GM19025 (cell line): ENCODE measurements around the gene LRRC56.

Experiments used
- ATAC-seq: cut with Tn5 transposase; IDR thresholded peaks from one replicate; pipeline ENCODE4 v1.9.1; 2021; ENCODE audit warnings: mild to moderate bottlenecking, low read depth, moderate library complexity; ENCODE audit not compliant: unreplicated experiment

Gene LRRC56

DNA sequence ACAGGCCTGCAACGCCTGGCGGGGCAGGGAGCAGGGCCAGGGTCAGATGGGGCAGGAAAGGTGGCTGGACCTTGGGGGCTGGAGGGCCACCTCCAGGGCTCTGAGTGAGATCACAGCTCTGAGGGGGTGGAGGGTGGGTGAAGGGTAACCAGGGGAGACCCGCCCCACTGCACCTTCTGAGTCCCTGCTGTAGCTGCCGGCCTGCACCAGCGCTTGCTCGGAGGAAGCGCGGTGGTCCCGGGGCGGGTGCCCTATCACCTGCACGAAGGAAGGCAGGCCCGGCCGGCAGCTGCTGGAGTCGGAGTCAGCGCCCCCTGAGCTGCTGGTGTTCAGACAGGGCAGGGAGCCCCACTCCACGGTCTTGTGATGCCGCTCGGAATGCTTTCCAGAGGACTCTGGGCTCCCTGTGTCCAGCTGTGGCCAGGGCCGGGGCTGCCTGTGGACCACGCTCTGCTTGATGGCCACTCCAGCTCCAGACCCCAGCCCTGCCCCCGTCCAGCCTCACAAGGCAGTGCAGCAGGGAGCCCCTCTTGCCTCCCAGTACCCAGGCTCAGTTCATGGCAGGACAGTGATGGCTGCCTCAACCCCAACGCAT, 19.4 kb downstream of the LRRC56 start:
- ATAC-seq: no peak

DNA sequence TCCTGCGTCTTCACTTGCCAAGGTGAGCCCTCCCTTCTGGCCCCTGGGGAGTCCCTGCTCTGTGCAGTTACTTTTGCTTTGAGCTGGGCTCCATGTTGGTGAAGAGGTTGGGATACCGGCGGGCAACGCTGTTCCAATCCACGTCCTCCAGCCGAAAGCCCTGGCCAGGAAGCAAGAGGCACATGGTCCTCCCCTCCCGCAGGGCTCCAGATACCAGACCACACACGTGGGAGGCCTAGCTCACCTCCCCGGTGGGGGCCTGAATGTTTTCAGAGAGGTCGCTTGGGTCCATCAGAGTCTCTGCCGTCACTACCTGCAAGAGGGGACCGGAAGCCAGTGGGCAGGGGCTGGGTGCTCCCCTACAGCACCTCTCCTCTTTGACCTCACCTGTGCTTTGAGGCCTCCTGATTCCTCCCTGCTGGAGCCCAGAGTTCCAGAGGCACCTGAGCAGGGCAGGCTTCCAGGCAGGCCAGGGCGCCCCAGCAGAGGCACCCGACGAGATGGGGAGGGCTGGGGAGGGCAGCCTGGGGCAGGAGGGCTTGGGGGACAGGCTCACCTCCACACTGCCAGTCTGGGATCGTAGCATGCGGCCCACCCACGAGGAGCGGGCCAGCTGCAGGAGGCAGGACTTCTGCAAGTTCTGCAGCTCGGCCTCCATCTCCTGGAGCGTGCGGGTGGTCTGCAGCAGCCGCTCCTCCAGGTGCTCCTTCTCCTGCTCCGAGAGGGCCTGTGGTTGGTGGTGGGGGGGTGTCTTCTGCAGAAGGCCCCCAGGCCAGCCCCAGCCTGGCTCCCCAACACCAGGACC, 20.2 kb downstream of the LRRC56 start:
- ATAC-seq: no peak

DNA sequence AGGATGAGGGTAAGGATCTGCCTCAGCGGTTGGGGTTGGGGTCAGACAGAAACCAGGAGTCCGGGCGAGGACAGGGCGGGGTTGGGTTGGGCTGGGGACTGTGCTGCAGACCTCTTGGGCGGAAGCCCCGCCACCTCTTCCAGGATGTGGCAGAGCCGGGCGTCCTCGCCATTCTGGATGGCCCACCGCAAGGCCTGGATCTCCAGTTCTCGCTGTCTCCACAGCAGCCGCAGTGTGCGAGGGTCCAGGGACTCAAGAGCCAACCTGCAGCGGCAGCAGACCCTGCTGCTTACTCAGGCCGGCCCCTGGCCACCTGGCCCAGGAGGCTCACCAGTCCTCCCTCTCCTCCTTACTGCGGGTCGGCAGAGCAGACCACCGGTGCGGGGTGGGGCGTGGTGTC, 21.2 kb downstream of the LRRC56 start:
- no peak for ATAC-seq

DNA sequence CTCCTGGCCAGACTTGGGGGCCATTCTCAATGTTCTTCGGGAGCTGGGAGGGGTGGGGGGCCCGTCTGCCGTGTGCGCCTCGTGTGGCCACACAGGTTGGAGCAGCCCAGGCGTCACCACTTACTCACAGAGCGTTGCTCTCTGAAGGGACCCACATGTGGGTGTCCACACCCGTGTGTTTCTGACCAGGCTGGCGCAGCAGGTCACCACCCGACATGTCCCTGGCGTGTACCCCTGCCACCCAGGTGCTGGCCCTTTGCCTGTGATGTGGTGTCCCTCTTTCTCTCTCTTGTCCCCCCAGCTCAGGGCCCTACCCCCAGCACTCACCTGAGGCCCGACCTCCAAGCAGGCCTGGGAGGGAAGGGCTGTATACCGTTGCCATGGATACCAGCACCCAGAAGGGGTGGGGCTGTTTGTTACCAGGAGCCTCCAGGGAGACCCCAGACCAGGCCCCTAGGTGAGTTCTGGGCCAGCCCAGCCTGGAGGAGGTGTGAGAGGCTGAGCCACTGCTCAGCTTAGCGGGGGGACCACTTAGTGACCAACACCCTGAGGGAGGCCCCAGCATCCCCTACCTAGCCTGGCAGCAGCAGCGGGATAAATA, 21.8 kb downstream of the LRRC56 start:
- no peak for ATAC-seq

DNA sequence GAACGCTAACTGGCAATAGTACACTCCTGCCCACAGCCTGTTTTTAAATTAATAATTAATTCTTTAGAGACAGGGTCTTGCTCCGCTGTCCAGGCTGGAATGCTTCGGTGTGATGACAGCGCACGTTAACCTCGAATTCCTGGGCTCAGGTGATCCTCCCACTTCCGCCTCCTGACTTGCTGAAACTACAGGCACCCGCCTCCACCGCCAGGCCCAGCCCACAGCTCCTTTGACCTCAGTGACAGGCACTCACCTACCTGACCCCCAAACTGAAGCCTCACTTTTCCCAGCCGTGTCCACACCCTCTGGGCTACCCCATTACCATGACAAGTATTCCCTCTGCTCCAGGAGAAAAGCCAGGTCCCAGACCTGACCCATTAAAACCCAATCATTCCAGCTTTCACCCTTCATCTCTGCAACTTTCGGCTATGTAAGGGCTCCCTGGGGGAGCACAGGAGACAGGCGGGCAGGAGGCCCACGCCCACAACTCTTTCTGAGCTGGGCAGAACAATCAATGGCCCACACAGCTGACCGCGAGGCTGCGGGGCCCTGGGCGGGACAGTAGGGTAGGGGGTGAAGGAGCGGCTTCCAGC, 22.5 kb downstream of the LRRC56 start:
- no peak for ATAC-seq

DNA sequence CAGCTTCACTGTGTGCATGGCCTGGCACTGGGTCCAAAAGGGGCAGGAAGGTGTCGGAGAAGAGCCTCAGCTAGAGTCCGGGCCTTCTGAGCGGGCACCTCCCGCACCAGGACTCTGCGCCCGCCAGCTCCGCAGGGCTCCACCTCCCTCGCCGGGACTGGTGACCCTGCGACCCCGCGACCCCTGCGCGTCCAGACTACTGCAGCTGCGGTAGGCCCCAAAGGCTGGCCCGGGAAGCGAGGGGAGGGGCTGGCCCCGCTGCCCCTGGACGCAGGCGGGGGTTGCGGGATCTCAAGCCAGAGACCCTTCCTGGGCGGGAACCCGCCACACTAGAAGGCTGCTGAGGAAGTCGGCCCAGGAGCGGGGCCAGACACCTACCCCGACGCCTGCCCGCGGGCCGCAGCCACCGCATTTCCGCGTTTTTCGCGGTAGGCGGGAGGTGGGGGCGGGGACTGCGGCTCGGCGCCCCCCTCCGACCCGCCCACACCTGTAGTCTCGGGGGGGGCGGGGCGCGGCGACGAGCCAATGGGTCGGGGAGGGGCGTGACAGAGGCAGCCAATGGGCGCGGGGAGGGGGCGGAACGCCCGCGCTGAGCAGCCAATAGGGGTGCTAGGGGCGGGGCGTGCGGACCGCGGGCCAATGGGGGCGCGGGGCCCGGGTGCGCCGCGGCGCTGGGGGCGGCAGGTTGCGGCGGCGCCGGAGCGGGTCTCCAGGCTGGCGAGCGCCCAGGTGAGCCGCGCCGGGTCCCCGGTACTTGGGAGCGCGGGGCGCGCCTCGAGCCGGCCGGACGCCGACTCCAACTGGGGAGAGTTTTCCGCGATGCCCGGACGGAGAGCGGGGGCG, 23.2 kb downstream of the LRRC56 start, which contains the start of the genes LMNTD2 and RASSF7:
Gene LMNTD2, minus strand, starts transcription at position 434 of the 843 bp plus-strand sequence. Its CDS starts 22 bp downstream, at position 412.
Gene RASSF7, plus strand, starts transcription at position 666 of the 843 bp plus-strand sequence. CDS start 799 bp downstream, outside the sequence.
- peak; percentile 75 for ATAC-seq

DNA sequence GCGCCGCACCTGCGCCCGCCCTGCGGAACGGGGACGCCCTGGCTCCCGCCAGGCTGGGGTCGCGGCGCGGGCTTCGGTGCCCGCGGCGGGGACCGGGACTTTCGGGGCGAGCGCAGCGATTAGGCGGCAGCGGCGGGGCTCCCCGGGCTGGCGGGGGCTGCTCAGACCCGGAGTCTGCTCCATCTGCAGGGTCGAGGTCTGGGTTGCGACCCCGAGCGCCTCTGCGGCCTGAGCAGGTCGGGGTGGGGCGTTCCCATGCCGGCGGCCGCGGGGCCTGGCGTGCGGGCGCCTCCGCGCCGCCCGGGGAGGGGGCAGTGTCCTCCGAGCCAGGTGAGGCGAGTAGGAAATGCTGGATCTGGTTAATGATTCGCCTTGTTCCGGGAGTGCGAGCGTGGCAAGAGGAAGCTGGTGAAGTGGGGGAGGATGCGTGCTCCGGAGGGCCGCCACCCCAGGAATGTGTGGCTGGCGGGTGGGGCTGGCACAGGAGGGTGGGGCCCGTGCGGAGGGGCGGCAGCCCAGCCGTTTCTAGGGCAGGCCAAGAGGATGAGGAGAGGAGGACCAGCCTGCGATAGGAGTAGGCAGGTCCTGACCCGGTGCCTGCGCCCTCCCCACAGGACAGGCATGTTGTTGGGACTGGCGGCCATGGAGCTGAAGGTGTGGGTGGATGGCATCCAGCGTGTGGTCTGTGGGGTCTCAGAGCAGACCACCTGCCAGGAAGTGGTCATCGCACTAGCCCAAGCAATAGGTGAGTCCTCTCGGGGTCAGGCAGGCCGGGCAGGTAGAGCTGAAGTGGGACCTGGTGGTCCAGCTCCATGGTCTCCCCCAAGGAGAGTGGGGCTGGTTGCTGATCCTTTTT, 24.0 kb downstream of the LRRC56 start:
- peak; percentile 27 for ATAC-seq

DNA sequence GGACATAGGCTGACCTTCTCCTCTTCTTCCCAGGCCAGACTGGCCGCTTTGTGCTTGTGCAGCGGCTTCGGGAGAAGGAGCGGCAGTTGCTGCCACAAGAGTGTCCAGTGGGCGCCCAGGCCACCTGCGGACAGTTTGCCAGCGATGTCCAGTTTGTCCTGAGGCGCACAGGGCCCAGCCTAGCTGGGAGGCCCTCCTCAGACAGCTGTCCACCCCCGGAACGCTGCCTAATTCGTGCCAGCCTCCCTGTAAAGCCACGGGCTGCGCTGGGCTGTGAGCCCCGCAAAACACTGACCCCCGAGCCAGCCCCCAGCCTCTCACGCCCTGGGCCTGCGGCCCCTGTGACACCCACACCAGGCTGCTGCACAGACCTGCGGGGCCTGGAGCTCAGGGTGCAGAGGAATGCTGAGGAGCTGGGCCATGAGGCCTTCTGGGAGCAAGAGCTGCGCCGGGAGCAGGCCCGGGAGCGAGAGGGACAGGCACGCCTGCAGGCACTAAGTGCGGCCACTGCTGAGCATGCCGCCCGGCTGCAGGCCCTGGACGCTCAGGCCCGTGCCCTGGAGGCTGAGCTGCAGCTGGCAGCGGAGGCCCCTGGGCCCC, 24.8 kb downstream of the LRRC56 start:
- ATAC-seq: no peak

DNA sequence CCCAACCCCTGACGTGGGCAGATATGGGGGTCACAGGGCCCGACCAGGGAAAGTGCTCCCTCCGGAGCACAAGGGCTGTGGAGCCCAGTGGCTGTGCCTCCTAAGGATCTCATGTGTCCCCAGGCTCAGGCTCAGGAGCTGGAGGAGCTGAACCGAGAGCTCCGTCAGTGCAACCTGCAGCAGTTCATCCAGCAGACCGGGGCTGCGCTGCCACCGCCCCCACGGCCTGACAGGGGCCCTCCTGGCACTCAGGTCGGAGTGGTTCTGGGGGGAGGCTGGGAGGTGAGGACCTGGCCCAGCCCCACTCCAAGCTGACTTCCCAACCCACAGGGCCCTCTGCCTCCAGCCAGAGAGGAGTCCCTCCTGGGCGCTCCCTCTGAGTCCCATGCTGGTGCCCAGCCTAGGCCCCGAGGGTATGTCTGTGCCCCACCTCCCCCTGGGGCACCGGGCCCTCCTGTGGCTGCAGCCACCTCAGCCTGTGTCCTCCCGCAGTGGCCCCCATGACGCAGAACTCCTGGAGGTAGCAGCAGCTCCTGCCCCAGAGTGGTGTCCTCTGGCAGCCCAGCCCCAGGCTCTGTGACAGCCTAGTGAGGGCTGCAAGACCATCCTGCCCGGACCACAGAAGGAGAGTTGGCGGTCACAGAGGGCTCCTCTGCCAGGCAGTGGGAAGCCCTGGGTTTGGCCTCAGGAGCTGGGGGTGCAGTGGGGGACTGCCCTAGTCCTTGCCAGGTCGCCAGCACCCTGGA, 25.9 kb downstream of the LRRC56 start:
- no peak for ATAC-seq

DNA sequence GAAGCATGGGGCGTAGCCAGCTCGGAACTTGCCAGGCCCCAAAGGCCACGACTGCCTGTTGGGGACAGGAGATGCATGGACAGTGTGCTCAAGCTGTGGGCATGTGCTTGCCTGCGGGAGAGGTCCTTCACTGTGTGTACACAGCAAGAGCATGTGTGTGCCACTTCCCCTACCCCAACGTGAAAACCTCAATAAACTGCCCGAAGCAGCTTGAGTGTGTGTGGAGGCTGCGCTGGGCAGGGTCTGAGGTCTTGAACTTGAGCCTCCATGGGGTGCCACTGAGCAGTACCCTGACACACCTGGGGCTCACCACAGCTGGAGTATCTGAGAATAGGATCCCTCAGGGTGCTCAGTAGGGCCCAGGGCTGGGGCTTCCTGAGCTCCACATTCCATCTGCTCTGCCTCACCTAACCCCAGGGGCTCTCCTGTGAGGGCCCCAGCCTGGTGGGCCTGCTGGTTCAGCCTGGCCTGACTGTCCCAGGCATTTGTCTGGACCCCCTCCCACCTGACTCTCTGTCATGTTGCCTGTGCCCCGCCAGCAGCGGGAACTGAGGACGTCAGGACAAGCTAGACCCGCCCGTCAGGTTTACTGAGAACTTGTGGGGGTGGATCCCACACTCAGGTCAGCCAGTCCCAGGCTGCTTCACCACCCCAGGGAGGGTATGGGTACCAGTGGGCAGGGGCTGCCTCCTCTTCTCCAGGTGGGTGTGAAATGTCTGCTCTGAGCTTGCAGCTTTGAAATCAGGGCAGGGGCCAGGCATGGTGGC, 26.7 kb downstream of the LRRC56 start:
- ATAC-seq: no peak

DNA sequence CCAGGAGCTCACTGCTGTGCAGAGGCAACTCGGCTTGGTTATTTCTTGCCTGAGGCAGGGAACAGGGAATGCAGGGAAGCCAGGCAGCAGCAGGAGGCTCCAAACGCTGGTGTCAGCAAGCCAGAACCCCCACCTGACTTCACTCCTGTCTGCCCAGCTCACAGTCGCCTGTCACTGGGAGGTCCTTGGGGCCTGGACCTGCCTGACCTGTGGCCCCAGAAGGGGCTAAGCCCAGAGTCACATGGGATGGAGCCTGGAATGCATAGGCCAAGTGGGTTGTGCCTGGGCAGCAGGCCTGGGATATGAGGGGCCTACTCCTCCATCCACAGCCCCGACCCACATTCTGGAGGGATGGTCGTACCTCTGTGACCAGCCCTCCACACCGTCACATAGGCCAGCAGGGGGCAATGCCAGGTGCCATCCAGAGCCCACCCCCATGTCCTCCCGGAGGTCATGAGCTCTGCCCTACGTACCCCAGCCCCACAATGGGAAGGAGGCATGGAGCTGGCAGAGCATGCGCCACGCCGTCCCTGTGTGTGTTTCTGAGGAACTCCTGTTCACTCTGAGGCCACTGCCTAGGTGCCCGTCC, 28.7 kb downstream of the LRRC56 start:
- ATAC-seq: no peak

DNA sequence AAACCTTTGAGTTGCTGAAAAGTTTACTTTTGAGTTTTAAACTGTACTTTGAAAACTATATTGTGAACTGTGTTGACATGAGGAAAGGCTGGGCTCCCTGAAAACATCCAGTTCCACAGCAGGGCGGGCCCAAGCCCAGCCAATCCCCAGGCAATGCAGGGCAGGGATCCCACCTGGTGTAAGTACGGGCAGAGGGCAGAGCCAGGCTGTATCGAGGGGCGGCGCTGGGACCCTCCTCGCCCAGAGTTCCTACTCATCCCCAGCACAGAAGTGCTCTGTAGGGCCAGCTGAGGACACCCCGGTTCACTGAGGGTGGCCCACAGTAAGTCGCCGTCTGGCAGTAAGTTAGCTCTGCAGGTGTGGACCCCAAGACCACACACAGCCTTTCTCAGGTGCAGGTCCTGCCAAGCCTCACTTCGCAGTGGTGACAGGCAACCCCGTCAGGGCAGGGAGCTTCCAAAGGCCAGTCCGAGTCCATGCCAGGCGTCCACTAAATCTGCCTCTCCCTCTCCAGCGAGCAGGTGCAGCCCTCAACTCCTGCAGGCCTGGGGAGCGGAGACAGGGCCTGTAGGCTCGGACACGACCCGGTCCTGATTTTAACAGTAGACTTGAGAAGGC, 29.8 kb downstream of the LRRC56 start:
- no peak for ATAC-seq

DNA sequence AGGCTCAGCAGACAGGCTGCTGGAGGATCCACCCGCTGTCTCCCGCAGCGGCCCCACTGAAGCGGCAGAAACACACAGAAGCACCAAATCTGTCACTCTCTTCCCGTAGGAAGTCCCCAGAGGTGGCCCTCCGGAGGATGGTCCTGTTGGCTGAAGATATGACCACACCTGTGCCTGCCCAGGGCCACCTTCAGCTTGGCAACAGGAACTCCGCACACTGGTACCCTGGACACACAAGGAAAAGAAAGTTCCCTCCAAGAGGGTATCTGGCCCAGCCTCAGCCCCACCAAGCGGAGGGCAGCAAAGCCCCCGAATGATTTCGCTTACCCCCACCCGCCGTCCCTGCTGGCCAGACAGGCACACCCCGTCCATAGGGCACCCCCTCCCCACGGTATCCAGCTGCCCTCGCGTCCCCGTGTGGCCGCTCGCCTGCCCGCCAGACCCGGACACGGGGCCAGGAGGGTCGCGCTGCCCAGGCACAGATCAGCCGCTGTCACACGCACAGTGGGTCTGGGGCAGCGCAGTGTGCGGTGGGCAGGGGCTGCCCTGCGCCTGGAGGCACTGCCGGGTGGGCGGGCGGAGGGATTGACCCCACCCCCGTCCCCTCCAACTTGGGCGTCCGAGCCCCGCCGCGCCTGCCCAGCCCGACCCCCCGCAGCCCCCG, 30.4 kb downstream of the LRRC56 start:
- peak; percentile 11 for ATAC-seq

DNA sequence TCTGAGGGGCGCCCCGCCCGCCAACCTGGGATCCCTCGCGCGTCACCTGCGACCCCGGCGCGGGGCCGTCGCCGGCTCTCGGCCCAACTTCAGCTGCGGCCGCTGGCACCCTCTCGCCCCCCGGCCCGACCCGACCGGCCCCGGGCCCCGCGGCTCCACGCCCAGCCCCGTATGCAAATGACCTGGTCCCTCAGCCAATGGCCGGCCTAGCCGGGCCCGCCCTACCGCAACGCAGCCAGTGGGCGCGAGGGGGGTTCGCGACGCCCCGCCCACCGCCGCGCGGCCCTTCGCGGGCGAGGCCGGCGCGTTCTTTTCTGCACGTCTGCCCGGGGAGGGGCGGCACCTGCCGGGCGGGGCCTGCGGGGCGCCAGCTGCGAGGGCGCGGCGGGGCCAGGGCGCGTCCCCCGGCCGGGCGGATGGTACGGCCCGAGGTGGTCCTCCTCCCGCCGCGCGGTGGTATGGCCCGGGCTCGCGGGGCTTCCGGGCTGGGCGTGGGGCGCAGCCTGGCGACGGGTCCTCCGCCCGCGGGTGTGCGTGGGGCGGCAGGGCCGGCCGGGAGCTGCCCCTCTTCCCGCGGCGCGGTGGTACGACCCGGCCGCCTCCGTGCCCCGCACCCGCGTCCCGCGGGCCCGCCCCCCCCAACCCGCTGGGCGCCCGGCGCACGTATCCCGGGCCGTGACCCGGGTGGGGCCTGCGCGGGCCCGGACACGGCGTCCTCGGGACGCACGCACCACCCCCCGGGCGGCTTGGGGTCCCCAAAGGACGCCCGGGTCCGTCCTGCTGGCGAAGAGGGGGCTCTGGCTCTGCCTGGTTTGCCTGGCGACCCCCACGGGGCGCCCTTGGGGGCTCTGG, 31.2 kb downstream of the LRRC56 start:
- ATAC-seq: peak; percentile 88

DNA sequence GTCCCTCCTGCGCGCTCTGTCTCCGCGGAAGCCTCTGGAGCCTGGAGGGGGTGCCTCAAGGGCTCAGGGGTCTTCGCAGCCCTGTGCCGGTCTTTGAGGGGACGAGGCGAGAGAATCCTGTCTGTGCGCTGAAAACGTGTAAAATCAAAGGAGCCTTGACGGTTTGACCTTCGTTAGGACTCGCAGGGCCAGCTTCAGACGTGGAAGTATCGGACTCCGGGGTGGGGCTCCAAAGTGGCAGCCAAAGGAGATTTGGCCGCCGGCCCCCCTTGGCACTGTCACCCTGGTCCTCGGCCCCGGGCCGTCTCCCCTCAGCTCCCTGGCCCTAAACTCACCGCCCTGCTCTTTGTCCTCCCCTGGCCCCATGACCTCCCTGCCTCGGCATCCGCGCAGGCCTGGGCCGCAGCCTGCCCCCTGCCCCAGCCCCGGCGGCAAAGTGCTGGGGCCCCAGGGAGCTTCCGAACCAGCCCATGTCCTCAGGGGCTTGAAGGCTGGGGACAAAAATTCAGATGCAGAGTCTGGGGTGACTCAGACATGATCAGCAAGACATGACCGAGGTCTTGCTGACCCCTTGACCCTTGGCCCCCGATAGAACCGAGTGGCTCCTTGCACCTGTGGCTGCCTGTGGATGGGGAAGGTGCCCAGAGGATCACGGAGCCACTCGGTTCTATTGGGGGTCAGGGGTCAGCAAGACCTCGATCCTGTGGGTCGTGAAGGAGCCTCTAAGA, 32.0 kb downstream of the LRRC56 start:
- ATAC-seq: no peak
